HG02759 (cell line): ENCODE results near the gene COL4A4.

Experiments used
- ATAC-seq: cut with Tn5 transposase; IDR thresholded peaks from one replicate; pipeline ENCODE4 v1.9.1; 2021; ENCODE audit warnings: mild to moderate bottlenecking, moderate library complexity; ENCODE audit not compliant: unreplicated experiment

Gene COL4A4

DNA sequence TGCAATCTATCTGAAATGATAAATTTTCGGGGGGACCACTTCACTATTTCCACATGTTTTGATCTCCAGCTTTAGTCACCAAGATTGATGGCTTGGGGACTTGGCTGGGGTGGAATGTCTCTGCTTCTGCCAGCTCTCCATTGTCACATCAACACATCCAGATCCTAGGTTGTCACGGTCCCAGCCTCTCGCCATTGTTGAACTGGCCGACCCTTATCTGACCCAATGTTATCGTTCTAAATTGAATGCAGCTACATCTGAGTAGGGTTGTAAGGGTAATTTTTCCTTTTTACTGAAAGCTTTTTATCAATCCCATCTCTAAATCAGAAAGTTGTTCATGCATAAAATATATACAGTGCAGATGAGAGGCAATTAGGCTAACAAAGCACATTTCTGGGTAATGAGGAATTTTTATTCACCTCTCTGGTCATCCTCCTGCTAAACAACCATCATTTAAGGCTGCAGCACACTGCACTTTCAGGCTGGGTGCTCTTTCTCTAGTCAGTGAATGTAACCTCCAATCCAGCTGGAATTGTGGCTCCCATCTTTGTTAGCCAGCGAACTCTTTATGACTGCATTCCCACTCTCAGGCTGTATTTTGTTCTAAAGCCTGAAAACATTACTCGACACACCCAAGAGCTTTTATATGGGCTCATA, 128.2 kb downstream of the COL4A4 start:
- ATAC-seq, result no peak

DNA sequence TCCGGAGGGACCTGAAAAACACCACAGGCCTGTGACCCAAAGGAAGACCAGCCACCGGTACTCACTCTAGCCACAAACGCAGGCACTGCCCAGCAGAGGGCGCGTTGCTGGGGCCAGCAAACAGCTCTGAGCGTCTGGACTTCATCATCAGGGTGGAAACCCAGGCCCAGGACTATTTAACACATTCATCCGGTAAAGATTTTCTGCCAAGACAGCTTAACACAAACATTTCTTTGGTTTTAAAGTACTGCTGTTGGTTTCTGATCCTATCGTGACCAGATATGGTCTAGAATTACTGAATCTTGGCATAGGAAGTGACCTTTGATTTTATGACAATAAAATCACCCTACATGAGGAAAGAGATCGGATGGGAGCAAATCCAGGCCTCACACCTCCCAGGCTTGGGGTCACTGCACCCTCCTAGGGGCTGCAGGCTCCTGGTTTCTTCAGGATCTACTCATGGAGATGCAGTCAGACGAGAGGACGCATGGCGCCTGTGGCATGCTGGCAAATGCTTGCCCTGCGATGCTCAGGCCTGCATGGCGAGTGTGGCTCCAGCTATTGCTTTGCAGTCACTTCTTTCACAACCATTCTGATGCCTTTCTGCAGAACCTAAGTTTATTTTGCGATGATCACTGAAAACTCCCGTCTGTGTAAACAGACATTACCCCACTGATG, 130.4 kb downstream of the COL4A4 start:
- ATAC-seq, result peak; percentile 89

DNA sequence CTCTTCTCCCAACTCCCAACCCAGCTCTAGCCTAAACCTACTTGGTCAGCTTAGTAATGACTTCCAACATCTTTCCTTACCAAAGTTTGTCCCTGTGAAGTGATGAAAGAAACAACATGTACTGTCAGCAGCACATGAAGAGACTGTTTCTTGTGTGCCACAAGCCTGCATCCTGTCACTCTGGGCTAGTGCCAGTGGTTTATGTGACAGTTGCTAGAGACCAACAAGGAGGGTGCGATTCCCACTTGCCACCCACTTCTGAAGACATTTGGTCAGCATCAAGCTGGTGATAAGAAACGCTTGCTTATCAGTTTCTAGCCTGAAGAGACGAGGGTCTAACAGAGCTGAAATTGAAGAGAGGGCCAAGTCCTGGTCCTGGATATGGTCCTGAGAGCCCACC, 132.6 kb downstream of the COL4A4 start:
- no peak for ATAC-seq

DNA sequence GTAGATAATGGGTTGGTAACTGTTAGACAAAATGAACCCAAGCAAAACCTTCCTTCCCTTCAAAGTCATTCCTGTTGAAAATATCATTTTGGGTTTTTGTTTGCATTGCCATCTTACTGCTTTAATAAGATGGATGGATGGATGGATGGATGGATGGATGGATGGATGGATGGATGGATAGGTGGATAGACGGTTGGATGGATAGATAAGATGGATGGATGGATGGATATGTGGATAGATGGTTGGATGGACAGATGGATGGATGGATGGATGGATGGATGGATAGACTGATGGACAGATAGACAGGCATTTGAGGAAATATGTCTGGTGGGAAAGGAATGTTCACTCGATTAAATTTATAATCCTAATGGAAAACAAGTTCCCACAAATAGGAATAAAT, 133.2 kb downstream of the COL4A4 start:
- no peak for ATAC-seq

DNA sequence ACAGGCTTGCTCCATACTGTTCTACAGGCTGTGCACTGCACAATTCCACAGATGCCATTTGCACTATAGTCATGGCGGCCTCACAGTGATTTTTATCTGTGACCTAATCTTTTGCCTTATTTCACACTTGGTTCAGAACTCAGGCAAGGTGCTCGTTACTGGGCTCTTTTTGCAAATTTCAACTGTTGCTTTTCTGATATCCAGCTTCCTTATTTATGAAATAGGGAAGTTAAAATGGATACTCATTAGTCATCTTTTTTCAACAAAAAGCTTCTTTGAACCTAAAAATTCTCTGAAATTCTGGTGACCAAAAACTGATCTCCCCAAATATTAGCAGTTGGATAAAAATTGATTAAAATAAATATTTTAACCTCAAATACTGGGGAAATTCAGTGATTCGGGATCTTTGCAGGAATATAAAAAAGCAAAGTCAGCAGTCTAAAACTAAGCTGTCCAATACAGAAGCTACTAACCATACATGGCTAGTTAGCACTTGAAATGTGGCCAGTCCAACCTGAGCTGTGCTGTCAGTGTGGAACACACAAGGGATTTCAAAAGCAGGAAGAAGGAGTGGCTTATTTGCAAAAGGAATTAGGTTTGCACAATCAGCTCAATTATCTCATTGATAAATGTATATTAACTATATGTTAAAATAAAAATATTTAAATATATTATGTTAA, 134.4 kb downstream of the COL4A4 start:
- no peak for ATAC-seq

DNA sequence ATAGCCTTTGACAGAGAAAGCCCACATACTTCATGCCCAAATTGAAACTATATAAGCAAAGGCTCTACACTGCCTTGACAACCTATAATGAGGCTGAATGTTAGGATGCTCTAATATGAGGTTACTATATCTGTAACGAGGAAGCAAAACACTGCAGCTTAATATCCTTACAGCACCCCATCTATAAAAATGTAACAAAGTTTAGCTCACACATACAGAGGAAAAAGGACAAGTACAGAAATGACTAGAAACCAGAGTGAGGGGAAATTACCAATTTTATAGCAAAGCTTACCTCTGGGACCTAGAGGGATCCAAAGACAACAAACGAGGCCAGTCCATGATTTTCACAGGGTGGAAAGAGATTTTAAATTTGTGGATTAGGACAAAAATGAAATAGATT, 138.5 kb downstream of the COL4A4 start:
- peak; percentile 72 for ATAC-seq

DNA sequence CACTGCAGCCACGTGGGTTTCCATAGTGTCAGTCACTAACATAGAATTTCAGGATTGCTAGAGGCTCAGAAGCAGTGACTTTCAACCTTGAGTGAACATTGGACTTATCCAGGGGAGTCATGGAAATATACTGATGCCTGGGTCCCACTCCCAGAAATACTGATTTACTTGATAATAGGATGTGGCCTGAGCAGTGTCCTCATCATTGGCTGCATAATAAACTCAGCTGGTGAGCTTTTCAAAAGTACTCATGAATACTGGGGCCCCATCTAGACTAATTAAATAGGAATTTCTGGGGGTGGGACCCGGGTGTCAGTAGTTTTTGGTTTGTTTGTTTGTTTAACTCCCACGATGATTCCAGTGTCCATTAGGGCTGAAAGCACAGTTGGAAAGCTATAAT, 141.4 kb downstream of the COL4A4 start:
- ATAC-seq, result no peak

DNA sequence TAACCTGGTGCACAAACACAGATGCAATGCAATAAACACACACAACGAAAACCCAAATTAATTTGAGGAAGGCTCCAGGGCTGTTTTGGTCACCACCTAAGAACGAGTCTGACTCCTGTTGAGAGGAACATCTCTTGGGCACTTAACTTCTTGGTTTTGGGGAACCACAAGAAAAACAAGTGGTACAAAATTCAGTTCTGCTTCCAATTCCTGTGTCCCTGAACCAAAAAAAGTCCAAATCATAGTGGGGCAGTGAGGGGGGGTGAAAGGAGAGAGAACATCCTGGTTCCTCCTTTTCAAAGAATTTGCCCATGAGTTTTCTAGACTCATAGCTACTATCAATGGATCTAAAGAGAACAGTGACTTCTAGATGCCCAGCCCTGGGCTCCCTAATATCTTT, 143.6 kb downstream of the COL4A4 start:
- no peak for ATAC-seq

DNA sequence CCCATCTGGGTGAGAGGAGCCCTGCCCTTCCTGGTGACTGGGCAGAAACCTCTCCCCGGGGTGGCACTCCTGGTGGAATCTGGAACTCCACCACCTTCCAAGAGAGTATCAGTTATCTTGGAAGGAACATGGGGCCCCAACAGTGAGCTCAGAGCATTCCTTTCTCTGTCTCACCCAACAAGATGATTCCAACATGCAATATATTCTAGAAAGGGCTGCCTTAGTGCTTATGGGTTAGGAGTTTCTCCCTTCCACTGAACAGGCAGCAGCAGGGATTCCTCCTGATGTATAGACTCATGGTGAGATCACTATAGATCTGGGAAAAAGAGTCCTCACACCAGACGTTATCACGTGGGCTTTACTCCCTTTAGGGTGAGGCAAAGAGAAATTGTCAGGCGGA, 147.1 kb downstream of the COL4A4 start:
- no peak for ATAC-seq

DNA sequence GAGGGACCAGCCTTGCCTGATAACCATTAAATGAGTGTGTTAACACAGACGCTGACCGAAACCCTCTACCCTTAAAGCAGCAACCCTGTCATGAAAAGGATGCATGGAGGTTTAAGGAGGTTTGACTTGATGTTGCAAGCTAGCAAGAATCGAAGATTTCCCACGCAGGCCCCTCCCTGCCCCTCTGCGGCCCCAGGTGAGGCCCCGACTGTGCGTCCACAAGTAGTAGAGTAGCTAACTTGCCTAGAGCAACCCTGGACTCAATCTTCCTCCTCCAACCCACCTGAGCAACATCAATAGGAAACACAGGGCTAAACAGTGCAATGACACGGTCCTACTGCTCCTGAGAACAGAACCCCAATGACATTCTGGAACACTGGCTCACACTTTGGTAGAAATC, 150.1 kb downstream of the COL4A4 start:
- no peak for ATAC-seq

DNA sequence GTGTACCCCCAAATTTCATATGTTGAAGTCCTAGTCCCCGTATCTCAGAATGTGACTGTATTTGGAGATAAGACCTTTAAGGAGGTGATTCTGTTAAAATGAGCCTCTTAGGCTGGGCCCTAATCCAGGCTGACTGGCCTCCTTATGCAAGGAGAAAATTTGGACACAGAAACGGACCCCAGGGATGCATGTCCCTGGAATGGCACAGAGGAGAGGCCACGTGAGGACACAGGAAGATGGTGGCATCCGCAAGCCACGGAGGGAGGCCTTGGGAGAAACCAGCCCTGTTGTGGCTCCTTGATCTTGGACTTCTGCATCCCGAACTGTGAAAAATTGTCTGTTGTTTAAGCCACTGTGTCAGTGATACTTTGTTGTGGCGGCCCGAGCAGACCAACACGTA, 150.7 kb downstream of the COL4A4 start:
- no peak for ATAC-seq

DNA sequence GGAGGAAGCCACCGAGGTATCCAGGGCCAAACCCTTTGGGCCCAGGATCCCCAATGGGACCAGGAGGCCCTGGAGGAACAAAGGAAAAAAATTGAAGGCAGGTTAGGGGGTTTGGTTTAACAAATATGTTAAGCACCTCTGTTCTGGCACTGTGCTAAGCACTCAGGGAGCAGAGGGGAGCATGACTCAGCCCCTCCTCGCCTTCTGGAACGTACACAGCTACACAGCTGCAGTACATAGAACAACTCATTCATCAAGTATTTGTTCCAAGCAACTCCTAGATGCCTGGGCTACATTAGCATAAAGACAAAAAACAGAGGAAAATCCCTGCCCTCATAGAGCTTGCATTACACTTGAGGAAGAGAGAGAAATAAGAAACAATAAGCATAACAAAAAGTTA, 153.6 kb downstream of the COL4A4 start:
- ATAC-seq, result no peak

DNA sequence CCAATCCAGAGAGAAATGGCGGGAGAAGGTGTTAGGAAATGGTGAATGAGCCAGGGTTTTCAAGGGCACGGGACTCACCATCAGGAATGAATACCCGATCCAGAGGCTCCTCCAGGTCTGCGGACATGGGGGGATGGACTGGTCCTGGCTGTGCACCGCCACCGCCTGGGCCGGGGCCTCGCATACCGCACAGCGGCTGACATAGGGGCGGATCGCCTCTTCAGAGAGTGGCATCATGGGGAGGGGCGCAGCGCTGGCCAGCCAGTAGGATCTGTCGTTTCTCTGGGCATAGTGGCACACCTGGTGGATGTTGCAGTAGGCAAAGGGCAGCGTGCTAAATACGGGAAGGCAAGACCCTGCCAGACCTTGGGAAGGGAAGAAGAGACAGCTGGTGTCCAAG, 156.1 kb downstream of the COL4A4 start:
- no peak for ATAC-seq

DNA sequence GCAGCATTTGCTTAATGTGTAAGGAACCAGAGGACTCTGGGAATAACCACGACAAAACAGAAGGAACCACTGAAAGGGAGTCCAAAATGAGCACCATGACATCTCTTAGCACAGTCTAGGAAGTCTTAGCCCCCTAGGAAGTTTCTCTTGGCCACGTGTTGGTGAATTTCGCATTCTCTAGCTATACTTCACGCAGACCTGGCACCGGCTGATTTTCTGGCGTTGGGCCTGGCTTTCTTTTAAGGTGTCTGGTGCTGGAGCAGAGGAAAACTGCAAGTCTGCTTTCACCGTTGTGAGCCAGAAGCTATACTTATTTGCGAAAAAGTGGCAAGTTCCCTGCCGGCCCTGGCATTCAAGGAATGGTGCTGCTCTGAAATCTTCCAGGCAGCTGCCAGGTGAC, 156.9 kb downstream of the COL4A4 start:
- no peak for ATAC-seq

DNA sequence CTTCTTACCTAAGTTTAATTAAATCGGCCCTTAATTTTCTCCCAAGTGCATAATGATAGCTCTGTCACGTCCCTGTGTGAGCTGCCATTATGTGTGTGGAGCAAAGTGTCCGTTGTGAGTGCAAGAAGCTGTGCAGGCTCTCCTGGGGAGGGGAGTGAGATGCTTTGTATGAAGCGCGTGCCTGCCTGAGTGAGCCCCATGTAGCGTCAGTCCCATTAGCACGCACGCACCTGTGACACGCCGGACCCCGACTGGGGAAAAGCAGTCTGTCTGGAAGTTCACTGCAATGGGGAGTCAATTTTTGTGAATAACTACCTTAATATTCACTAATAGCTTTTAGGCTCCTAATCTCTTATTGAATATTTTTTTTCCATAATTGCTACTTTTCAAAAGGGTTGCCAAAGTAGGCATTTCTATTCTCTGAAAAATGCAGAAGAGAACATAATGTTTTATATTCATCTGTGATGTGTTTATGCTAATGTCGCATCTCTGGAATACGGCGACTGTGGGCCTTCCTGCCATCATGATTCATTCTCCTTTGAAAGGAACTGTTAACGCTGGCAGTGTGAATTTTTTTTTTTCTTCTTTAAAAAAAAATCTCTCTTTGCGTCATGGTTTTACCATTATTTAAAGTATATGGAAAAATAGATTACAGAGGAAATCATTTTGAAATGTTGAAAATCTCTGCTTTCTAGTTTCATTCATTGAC, 157.7 kb downstream of the COL4A4 start:
- ATAC-seq, result no peak

DNA sequence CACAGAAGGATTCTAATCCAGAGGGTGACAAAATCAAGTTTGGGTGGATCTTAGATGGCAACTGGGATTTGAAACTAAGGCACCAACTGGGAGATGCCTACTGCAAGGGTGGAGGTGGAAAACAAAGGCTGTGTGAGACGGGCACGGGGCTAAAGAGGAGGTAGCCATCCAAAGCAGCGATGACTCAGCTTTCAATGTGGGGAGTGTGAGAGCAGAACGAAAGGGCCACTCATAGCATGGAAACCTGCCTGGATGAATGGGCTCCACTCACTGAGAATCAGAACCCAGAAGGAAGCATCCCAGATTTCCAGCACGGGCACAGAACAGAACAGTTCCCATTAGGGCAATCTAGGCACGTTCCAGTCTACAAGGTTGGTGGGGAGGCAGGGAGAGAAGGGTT, 159.5 kb downstream of the COL4A4 start:
- ATAC-seq, result no peak

DNA sequence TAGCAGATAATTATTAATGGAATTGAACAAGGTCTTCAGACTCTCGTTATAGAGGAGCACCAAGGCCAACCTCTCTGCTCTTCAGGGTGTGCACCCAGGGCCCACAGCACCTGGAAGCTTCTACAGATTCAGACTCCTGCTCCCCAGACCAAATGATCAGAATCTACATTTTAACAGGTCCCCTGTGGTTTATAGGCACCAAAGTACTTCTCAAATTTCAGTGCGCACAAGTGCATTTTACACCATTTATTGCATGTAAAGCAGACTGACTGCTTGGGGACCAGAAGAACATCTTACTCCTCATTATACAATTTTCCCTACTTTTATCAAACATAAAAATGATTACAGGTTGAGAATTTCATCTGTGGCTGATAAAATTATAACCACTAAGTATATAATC, 163.9 kb downstream of the COL4A4 start:
- no peak for ATAC-seq

DNA sequence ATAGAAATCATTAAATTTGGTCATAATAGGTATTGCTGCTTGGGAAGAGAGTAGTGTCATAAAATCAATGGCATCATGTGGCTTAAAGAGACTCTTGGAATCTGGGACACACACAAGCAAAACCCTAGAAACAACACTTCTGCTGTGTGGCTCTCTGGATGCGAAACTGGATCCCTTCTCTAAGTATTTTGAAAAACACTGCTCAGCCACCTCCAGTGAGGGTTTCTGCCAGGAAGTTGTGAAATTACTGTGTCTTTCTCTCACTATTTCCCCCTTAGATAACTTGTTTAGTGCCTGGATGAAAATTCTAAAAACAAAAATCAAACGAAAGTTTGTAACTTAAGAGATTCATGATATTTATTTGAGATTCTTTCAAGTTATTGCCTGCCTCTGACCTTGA, 164.3 kb downstream of the COL4A4 start:
- no peak for ATAC-seq

DNA sequence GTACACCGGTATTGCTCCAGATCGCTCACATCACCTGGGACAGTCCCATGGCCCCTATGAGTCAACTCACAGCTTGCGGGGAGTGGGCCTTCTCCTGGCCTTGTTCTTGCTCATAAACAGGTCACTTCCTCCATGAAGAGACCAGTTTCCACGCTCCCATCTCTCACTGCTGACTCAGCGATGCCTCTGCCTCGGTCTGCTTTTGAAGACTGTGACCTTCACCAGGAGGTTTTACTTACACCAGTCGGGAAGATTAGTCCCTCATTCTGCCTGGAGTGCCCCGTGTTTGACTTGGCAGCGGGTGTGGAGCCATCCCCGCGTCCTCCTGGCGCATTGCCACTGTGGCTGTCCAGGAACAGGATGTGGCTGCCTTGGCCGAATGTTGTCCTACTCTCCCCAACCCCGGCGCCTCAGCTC, 168.4 kb downstream of the COL4A4 start:
- ATAC-seq, result peak; percentile 40

DNA sequence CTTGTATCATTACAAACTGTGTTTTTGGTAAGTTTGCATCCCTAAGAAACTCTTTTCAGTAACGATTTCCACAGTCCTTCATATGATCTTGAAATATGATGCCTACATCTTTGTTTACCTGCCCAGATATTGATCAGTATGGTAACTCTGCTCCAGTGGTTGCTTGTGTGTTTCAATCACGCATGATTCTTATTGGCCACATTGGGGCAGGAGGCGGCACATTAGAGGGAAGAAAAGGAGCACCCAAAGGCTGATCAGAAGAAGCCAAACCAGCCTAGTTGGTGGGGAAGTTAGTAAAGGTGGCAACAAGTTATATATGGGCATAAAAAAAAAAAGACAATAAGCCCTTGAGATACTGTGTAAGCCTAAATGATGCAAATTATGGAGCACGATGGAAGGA, 169.2 kb downstream of the COL4A4 start:
- no peak for ATAC-seq

DNA sequence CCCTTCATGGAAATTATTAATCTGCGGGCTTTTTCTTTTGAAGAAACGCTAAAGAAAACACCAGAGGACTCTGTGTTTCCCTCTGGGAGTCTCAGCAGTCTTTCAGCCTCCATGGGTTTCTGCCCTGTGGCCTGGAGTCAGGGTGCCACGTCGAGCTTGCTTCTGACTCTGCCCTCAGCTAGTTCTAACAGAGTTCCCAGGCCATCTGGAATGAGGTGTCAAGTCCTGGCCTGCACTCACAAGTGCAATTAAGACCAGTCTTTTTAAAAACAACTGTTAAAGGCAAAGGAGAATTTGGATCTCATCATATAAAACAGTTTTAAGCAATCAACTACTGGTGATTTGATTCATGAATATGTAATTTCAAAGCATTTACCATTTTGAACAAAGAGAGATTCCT, 170.8 kb downstream of the COL4A4 start:
- no peak for ATAC-seq

DNA sequence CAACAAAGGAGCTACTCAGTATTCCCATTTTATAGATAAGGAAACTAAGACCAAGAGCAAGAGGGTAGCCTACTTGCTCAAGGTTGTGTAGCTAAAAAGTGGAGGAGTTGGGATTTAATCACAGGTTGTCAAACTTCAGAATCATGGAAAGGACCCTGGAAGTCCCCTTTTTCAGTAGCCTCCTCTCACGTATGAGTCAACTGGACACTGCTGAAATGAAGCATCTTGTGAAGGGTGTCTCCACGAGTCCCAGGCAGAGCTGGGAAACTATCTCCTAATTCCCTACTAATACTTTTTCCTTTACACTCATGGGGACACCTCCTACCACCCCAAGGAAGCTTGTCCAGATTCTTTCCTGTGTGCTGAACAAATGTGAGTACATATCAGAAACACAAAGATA, 172.3 kb downstream of the COL4A4 start:
- peak; percentile 40 for ATAC-seq
